Left lung (tissue), 10 donors: ENCODE measurements around the gene SOHLH2. TPM values are rescaled to one million over a fixed set of nuclear protein-coding genes. Genes with fewer than 3 reads are reported as not detected.

ENCODE experiments used
- ATAC-seq: fragments of 200-7000 bp; cut with Tn5 transposase; one replicate; pipeline ENCODE4 v1.9.1; 2020; ENCODE audit warnings: moderate library complexity
- DNase-seq, 4 donors: peaks; one replicate each; pipeline ENCODE4 v3.0.0-alpha.2; 2013 to 2020
- H3K27ac ChIP-seq, 2 donors: fragments of 200-600 bp; sonication (generic) in 1 of 2; one replicate each; pipeline versions ENCODE4 v1.5.0 to v1.8.0; 2020 to 2021
- H3K27me3 ChIP-seq, 2 donors: fragments of 200-600 bp; sonication (generic) in 1 of 2; one replicate each; pipeline versions ENCODE4 v1.5.0 to v1.8.0; 2020 to 2021
- H3K36me3 ChIP-seq, 2 donors: fragments of 200-600 bp; sonication (generic) in 1 of 2; one replicate each; pipeline versions ENCODE4 v1.5.0 to v1.8.0; 2020 to 2021
- H3K4me1 ChIP-seq, 2 donors: fragments of 200-600 bp; one replicate each; pipeline ENCODE4 v1.8.0; 2021
- H3K4me3 ChIP-seq, 2 donors: fragments of 200-600 bp; sonication (generic) in 1 of 2; one replicate each; pipeline versions ENCODE4 v1.5.0 to v1.8.0; 2020 to 2021; ENCODE audit warnings: mild to moderate bottlenecking in 1 of 2
- H3K9me3 ChIP-seq, 2 donors: fragments of 200-600 bp; sonication (generic) in 1 of 2; one replicate each; pipeline versions ENCODE4 v1.5.0 to v1.8.0; 2020 to 2021
- intact Hi-C, 2 donors: fragments of 100-400 bp; cut with DNase I; formaldehyde crosslinking; loops; one replicate each; pipeline versions ENCODE4 v1.11.2 to v1.14.2; 2022
- polyA plus RNA-seq, 6 donors: library from polyadenylated mRNA; unstranded; fragments of 120-200 nt; gene quantifications; one replicate each; pipeline ENCODE4 v1.2.1, GENCODE V29; 2013; ENCODE audit not compliant: insufficient read length in 6 of 6
- total RNA-seq, 2 donors: library from RNA; stranded (reverse); fragmentation: NEBNext Ultra II Directional; extraction: Animal tissue kit (Norgen Biotek cat#: 25700); gene quantifications; one replicate each; pipeline ENCODE4 v1.2.1, GENCODE V29; 2021
- TF ChIP-seq, protein P1 (sequence below), 2 donors: fragments of 200-600 bp; sonication (generic) in 1 of 2; IDR thresholded peaks; one replicate each; pipeline versions ENCODE4 v1.5.0 to v1.8.0; 2021; ENCODE audit warnings: antibody characterized with exemption in 2 of 2
- donor health status: DM: no; HTN: yes; CAD: no.
- donor health status: DM: no; HTN: no; CAD: no.

The SOHLH2 gene
- total and polyA plus RNA-seq, 8 donors: 0.29 to 4.8 (median 2.0) TPM; not detected in 1

DNA sequence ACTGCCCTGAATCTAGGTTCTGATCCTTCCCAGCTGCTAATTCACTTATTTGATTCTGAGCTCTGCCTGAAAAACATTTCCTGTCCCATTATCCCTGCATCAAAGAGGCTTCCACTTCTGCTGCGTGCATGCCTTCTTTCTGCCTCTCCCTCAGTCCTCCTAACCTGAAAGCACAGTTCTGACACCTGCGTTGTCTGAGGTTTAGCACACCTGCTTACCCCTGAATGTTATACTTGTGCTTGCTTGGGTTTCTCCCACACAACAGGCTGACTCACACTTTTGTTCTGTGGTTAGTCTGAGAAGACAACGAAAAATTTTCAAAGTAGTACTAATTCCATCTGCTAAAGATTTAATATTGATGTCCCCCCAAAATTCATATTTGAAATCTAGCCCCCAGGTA is 3.1 kb upstream of the SOHLH2 start:
- Histone ChIP-seq H3K4me3 (no peak overlapping the region), H3K36me3 (no peaks in the 10 kb centered on the region), H3K27ac (no peak overlapping the region), H3K27me3 (peaks cover 0 to 4% of the 10 kb centered on the region in 2 donors), H3K4me1 (no peaks in the 10 kb centered on the region), H3K9me3 (peaks cover 0 to 19% of the 10 kb centered on the region in 2 donors)
- no peak for ATAC-seq
- no peak for DNase-seq
- TF ChIP-seq, protein P1, sequence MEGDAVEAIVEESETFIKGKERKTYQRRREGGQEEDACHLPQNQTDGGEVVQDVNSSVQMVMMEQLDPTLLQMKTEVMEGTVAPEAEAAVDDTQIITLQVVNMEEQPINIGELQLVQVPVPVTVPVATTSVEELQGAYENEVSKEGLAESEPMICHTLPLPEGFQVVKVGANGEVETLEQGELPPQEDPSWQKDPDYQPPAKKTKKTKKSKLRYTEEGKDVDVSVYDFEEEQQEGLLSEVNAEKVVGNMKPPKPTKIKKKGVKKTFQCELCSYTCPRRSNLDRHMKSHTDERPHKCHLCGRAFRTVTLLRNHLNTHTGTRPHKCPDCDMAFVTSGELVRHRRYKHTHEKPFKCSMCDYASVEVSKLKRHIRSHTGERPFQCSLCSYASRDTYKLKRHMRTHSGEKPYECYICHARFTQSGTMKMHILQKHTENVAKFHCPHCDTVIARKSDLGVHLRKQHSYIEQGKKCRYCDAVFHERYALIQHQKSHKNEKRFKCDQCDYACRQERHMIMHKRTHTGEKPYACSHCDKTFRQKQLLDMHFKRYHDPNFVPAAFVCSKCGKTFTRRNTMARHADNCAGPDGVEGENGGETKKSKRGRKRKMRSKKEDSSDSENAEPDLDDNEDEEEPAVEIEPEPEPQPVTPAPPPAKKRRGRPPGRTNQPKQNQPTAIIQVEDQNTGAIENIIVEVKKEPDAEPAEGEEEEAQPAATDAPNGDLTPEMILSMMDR (IDR thresholded peaks at IDR 0.05): no peak
- intact Hi-C loops: no loop called here

DNA sequence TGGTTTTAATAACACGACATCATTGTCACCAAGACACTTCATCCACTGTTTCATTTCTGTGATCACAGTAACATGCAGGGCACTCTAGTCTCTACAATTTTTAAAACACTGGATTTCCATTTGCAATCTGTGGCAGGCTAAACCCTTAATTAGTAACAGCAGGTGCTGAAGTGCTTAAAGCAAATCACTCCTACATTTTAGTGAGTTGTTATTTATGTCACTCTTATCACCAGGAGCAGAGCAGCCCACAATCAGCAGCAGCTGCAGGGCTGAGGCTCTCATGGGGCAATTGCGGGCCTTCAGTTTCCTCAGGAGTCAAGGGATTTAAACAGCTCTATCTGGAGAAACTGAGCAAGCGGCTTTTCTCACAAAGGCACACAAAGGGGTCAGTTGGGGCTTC is 1.6 kb downstream of the SOHLH2 start:
- Histone ChIP-seq H3K4me1 (no peaks in the 10 kb centered on the region), H3K36me3 (no peaks in the 10 kb centered on the region), H3K9me3 (peaks cover 0 to 15% of the 10 kb centered on the region in 2 donors), H3K4me3 (no peak overlapping the region), H3K27me3 (peaks cover 0 to 4% of the 10 kb centered on the region in 2 donors), H3K27ac (no peak overlapping the region)
- TF ChIP-seq, protein P1 (IDR thresholded peaks at IDR 0.05): no peak
- ATAC-seq (no peak), DNase-seq (no peak)
- intact Hi-C loops: no loop called here

DNA sequence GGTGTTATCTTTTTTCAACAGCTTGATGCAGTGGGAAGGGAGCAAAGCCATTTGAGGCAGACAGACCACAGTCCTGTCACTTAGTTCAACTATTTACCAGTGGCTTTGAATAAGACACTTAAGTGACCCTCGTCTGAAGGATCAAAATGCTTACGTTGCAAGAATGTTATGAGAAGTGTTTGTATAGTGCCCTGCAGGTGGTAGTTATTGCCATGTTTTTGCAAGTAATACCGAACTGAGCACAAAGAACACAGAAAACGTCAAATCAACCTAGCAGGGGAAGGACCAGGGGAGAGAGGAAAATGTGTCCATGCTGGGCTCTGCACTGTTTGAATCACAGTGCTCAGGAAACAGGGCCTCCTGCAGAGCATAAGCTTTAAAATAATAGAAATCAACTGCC is 2.8 kb downstream of the SOHLH2 start:
- Histone ChIP-seq H3K36me3 (no peaks in the 10 kb centered on the region), H3K4me3 (no peak overlapping the region), H3K9me3 (peaks cover 0 to 14% of the 10 kb centered on the region in 2 donors), H3K27ac (no peak overlapping the region), H3K27me3 (peaks cover 0 to 4% of the 10 kb centered on the region in 2 donors), H3K4me1 (no peaks in the 10 kb centered on the region)
- intact Hi-C loops: no loop called here
- TF ChIP-seq, protein P1 (IDR thresholded peaks at IDR 0.05): no peak
- ATAC-seq (peak; percentile 89), DNase-seq (peak in 1 of 4 donors; percentile 32)

DNA sequence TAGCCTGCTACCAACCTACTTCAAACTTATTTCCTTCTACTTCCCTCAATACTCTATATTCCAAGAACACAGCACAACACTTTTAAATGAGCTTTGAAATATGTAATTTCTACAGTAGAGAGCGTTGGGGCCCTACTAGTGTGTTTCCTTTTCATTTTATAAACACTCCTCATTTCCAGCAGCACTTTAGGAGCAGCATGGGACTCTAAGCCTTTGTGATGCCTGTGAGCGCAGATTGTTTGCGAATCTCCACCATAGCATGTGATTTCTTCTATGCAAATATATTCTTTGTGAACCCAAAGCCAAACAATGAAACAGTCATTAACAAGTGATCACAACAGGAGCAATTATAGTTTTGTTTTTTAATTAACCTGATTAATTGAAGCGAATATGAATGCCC is 3.6 kb downstream of the SOHLH2 start:
- ATAC-seq (no peak), DNase-seq (no peak)
- no peak overlapping the region for H3K27ac ChIP-seq
- intact Hi-C loops: no loop called here
- peaks cover 0 to 13% of the 10 kb centered on the region in 2 donors for H3K9me3 ChIP-seq
- H3K36me3 ChIP-seq: no peaks in the 10 kb centered on the region
- no peak overlapping the region for H3K4me3 ChIP-seq
- TF ChIP-seq, protein P1 (IDR thresholded peaks at IDR 0.05): no peak
- H3K4me1 ChIP-seq: no peaks in the 10 kb centered on the region
- H3K27me3 ChIP-seq: peaks cover 0 to 4% of the 10 kb centered on the region in 2 donors

DNA sequence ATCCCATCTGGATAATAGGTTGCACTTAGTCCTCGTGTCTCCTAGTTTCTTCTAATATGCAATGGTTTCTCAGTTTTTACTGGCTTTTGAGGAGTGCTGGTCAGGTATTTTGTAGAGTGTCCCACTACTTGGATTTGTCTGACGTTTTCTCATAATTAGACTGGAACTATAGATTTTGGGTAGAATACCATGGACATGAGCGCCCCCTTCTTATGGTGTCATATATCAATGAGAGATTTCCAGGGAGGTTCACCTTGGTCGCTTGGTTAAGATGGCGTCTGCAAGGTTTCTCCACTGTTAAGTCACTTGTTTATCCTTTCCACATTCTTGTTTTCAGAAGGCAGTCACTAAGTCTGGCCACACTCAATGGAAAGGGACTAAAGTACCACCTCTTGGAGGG is 6.7 kb downstream of the SOHLH2 start:
- H3K4me1 ChIP-seq: no peaks in the 10 kb centered on the region
- H3K36me3 ChIP-seq: no peaks in the 10 kb centered on the region
- no peak overlapping the region for H3K4me3 ChIP-seq
- DNase-seq (no peak), ATAC-seq (no peak)
- TF ChIP-seq, protein P1 (IDR thresholded peaks at IDR 0.05): no peak
- no peak overlapping the region for H3K27ac ChIP-seq
- H3K9me3 ChIP-seq: no peaks in the 10 kb centered on the region
- intact Hi-C loops: no loop called here
- no peaks in the 10 kb centered on the region for H3K27me3 ChIP-seq
